HepG2 (cell line): ENCODE measurements around the gene ALG14. TPM values are rescaled to one million over a fixed set of nuclear protein-coding genes. Genes with fewer than 3 reads are reported as not detected.

ENCODE experiments used
- E2F1 ChIP-seq: sonication (generic); formaldehyde crosslinking; IDR thresholded peaks from 2 replicates; pipeline ENCODE4 v1.5.0; 2020; ENCODE audit warnings: missing genetic modification reagents
- FOXP1 ChIP-seq, 2 experiments: fragments of 450-650 bp in 1 of 2; IDR thresholded peaks; 2 replicates each; pipeline ENCODE4 v1.6.1; 2017 to 2018; ENCODE audit warnings: antibody characterized with exemption in 1 of 2
- HNF1B ChIP-seq: sonication (generic); formaldehyde crosslinking; IDR thresholded peaks from 2 replicates; pipeline ENCODE4 v1.5.1; 2020; ENCODE audit warnings: mild to moderate bottlenecking, moderate library complexity, missing genetic modification reagents
- MIXL1 ChIP-seq: IDR thresholded peaks from 2 replicates; pipeline ENCODE4 v1.6.1; 2016
- TBL1XR1 ChIP-seq: fragments of 150-350 bp; IDR thresholded peaks from 2 replicates; pipeline ENCODE4 v1.6.1; 2014; ENCODE audit warnings: borderline replicate concordance, low read length; ENCODE audit not compliant: partially characterized antibody
- ZNF317 ChIP-seq: sonication (generic); formaldehyde crosslinking; IDR thresholded peaks from 2 replicates; pipeline ENCODE4 v1.5.0; 2020; ENCODE audit warnings: mild to moderate bottlenecking, missing genetic modification reagents
- ZNF354B ChIP-seq: sonication (generic); formaldehyde crosslinking; IDR thresholded peaks from 2 replicates; pipeline ENCODE4 v1.8.0; 2022; ENCODE audit warnings: mild to moderate bottlenecking, missing genetic modification reagents
- ZNF468 ChIP-seq: sonication (generic); formaldehyde crosslinking; IDR thresholded peaks from 2 replicates; pipeline ENCODE4 v1.8.0; 2022; ENCODE audit warnings: mild to moderate bottlenecking, moderate library complexity, missing genetic modification reagents
- polyA plus RNA-seq, 8 experiments: library from polyadenylated mRNA; depleted of rRNA in 3 of 8; stranded (reverse) in 7 of 8; unstranded in 1 of 8; fragments of >200 nt; fragmentation: Illumina TruSeq in 4 of 8; extraction: Trizol in 4 of 8; gene quantifications; 2 replicates each; pipeline versions ENCODE4 v1.2.1 to v1.2.3, GENCODE V29; 2011 to 2016; ENCODE audit warnings: low read depth in 4 of 8, missing spikeins in 1 of 8, mixed read lengths in 1 of 8; ENCODE audit not compliant: insufficient read depth in 1 of 8
- total RNA-seq, 5 experiments: library from RNA; depleted of rRNA; stranded (reverse); fragments of >200 nt; fragmentation: Illumina TruSeq; extraction: Trizol; gene quantifications; 2 replicates each; pipeline ENCODE4 v1.2.3, GENCODE V29; 2016; ENCODE audit warnings: low read depth in 1 of 5
- TF ChIP-seq, protein P1 (sequence below): IDR thresholded peaks from 2 replicates; pipeline ENCODE4 v1.6.1; 2016

ALG14 gene
- total and polyA plus RNA-seq, 2 of the 13 experiments (the other 11 are each of a cell fraction or from before 2014, with no cell fraction given): 4.5 to 12.7 TPM

GRCh38 chr1:95041491-95042165 is 31.1 kb downstream of the ALG14 start (continued):
- TF ChIP-seq E2F1 (CRISPR knock-in tag): no peak
- no peak for TF ChIP-seq HNF1B (CRISPR knock-in tag)
- peak; percentile 66 for TF ChIP-seq MIXL1 (CRISPR knock-in tag)
- TF ChIP-seq ZNF468: no peak
- TF ChIP-seq, protein P1, sequence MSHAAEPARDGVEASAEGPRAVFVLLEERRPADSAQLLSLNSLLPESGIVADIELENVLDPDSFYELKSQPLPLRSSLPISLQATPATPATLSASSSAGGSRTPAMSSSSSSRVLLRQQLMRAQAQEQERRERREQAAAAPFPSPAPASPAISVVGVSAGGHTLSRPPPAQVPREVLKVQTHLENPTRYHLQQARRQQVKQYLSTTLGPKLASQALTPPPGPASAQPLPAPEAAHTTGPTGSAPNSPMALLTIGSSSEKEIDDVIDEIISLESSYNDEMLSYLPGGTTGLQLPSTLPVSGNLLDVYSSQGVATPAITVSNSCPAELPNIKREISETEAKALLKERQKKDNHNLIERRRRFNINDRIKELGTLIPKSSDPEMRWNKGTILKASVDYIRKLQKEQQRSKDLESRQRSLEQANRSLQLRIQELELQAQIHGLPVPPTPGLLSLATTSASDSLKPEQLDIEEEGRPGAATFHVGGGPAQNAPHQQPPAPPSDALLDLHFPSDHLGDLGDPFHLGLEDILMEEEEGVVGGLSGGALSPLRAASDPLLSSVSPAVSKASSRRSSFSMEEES (CRISPR knock-in tag): peak; percentile 30; the same call in 1 of the 2 replicates
- no peak for TF ChIP-seq ZNF354B
- TF ChIP-seq TBL1XR1: no peak
- TF ChIP-seq ZNF317 (CRISPR knock-in tag): no peak
- TF ChIP-seq FOXP1 (IDR thresholded peaks at IDR 0.05): no peak
- peak; percentile 49; the same call in 1 of the 2 replicates for TF ChIP-seq FOXP1 (CRISPR knock-in tag; IDR thresholded peaks at IDR 0.05)
